ENCODE measurements around the gene SMAGP. TPM values are rescaled to one million over a fixed set of nuclear protein-coding genes. Genes with fewer than 3 reads are reported as not detected.
A peak's percentile ranks its signal among the peaks of the same experiment; 100 is the strongest.

SMAGP gene
- total and polyA plus RNA-seq, 2 of the 13 experiments (the other 11 are each of a cell fraction or from before 2014, with no cell fraction given) = 9.2 TPM

GRCh38 chr12:51217133-51217967 is 52.9 kb downstream of the SMAGP start (continued):
- TF ChIP-seq ZNF251 (CRISPR knock-in tag; IDR thresholded peaks at IDR 0.05) = no peak
- TF ChIP-seq ZNF558 (CRISPR knock-in tag; IDR thresholded peaks at IDR 0.05; ENCODE audit: borderline replicate concordance) = no peak
- no peak for TF ChIP-seq EZH2 (conservative IDR thresholded peaks at IDR 0.05; ENCODE audit: low read depth, low read length)
- peak in 1 of 2 experiments; percentile 54; a peak in 1 of 4 replicates for TF ChIP-seq HMGXB4 (CRISPR knock-in tag; IDR thresholded peaks at IDR 0.05; ENCODE audit: borderline replicate concordance in 1 of 2, low read depth in 1 of 2)
- peak; percentile 44; the same call in 1 of the 2 replicates for TF ChIP-seq PHF8 (CRISPR knock-in tag; IDR thresholded peaks at IDR 0.05)
- no peak for TF ChIP-seq RBM22 (optimal IDR thresholded peaks at IDR 0.05; ENCODE audit: low read length)
- 0 out of 2 replicates have a peak, but pooled peaks have one; percentile 30 for TF ChIP-seq NRL (CRISPR knock-in tag; IDR thresholded peaks at IDR 0.05; ENCODE audit: borderline replicate concordance)
- no peak for TF ChIP-seq ZNF512B (CRISPR knock-in tag; IDR thresholded peaks at IDR 0.05; ENCODE audit: borderline replicate concordance)
- TF ChIP-seq ZMAT5 (CRISPR knock-in tag; IDR thresholded peaks at IDR 0.05; ENCODE audit: borderline replicate concordance, low read depth) = no peak
- TF ChIP-seq ZNF34 (CRISPR knock-in tag; IDR thresholded peaks at IDR 0.05; ENCODE audit: borderline replicate concordance) = no peak
- TF ChIP-seq GATA4 (IDR thresholded peaks at IDR 0.05; ENCODE audit: borderline replicate concordance, low read depth) = no peak
- no peak for TF ChIP-seq ZSCAN31 (CRISPR knock-in tag; IDR thresholded peaks at IDR 0.05; ENCODE audit: low read depth)
- TF ChIP-seq, protein P1, sequence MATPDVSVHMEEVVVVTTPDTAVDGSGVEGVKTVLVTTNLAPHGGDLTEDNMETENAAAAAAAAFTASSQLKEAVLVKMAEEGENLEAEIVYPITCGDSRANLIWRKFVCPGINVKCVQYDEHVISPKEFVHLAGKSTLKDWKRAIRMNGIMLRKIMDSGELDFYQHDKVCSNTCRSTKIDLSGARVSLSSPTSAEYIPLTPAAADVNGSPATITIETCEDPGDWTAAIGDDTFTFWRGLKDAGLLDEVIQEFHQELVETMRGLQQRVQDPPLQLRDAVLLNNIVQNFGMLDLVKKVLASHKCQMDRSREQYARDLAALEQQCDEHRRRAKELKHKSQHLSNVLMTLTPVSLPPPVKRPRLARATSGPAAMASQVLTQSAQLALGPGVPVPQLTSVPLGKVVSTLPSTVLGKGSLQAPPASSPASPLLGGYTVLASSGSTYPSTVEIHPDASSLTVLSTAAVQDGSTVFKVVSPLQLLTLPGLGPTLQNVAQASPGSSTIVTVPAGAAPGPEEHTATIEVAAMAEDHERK (CRISPR knock-in tag; IDR thresholded peaks at IDR 0.05; ENCODE audit: low read depth) = no peak
- no peak for TF ChIP-seq ZNF235 (CRISPR knock-in tag; IDR thresholded peaks at IDR 0.05; ENCODE audit: borderline replicate concordance)
- TF ChIP-seq NAIF1 (CRISPR knock-in tag; IDR thresholded peaks at IDR 0.05; ENCODE audit: borderline replicate concordance) = no peak
- TF ChIP-seq, protein P2, sequence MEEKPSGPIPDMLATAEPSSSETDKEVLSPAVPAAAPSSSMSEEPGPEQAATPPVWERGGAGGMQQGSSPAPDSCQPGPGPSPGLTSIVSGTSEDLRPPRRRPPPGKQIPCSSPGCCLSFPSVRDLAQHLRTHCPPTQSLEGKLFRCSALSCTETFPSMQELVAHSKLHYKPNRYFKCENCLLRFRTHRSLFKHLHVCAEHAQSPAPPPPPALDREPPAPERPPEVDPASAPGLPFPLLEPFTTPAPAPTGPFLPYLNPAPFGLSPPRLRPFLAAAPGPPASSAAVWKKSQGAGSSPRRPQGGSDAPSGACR (CRISPR knock-in tag; IDR thresholded peaks at IDR 0.05) = no peak
- no peak for TF ChIP-seq NR3C1 (CRISPR knock-in tag; IDR thresholded peaks at IDR 0.05)
- TF ChIP-seq ZNF670 (CRISPR knock-in tag; IDR thresholded peaks at IDR 0.05; ENCODE audit: borderline replicate concordance) = no peak
- TF ChIP-seq TOE1 (CRISPR knock-in tag; IDR thresholded peaks at IDR 0.05) = no peak
- 0 out of 2 replicates have a peak, but pooled peaks have one; percentile 8 for TF ChIP-seq RAD21 (CRISPR knock-in tag; IDR thresholded peaks at IDR 0.05)

Data from HepG2 (cell line).